Breast epithelium (tissue), 3 donors: ENCODE results near the gene OR2V1.
"Not testable (repeated sequence)": the region's sequence is repeated elsewhere in the genome, so short reads cannot be mapped to it uniquely, and the experiment has no call there.

Source experiments
- POLR2A ChIP-seq: fragments of 450-650 bp; IDR thresholded peaks from one replicate; pipeline ENCODE4 v1.6.1; 2016; ENCODE audit warnings: antibody characterized with exemption, mild to moderate bottlenecking, moderate library complexity
- POLR2AphosphoS5 ChIP-seq, 3 donors: sonication (generic); formaldehyde crosslinking; IDR thresholded peaks; one replicate each; pipeline ENCODE4 v1.6.1; 2017; ENCODE audit warnings: antibody characterized with exemption in 3 of 3
- TF ChIP-seq, protein P1 (sequence below), 3 donors: fragments of 450-650 bp; IDR thresholded peaks; one replicate each; pipeline ENCODE4 v1.5.1; 2016 to 2017; ENCODE audit warnings: antibody characterized with exemption in 3 of 3, mild to moderate bottlenecking in 3 of 3, moderate library complexity in 3 of 3

GRCh38 chr5:181101030-181101641, 29.8 kb downstream of the OR2V1 start:
- TF ChIP-seq POLR2AphosphoS5 (IDR thresholded peaks at IDR 0.05); POLR2A: not testable (repeated sequence)
- TF ChIP-seq, protein P1, sequence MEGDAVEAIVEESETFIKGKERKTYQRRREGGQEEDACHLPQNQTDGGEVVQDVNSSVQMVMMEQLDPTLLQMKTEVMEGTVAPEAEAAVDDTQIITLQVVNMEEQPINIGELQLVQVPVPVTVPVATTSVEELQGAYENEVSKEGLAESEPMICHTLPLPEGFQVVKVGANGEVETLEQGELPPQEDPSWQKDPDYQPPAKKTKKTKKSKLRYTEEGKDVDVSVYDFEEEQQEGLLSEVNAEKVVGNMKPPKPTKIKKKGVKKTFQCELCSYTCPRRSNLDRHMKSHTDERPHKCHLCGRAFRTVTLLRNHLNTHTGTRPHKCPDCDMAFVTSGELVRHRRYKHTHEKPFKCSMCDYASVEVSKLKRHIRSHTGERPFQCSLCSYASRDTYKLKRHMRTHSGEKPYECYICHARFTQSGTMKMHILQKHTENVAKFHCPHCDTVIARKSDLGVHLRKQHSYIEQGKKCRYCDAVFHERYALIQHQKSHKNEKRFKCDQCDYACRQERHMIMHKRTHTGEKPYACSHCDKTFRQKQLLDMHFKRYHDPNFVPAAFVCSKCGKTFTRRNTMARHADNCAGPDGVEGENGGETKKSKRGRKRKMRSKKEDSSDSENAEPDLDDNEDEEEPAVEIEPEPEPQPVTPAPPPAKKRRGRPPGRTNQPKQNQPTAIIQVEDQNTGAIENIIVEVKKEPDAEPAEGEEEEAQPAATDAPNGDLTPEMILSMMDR (IDR thresholded peaks at IDR 0.05): not testable (repeated sequence)
